Nephron (organoid): ENCODE data around the gene TXNDC17.

Experiments
- H3K27ac Mint-ChIP-seq, 3 experiments: 2 replicates each; pipeline ENCODE4 v1.8.0; 2020; ENCODE audit warnings: mixed read lengths in 3 of 3, mild to moderate bottlenecking in 2 of 3, moderate library complexity in 1 of 3
- H3K27me3 Mint-ChIP-seq: 2 replicates; pipeline ENCODE4 v1.8.0; 2021; ENCODE audit warnings: low read depth, mild to moderate bottlenecking, moderate library complexity, mixed read lengths
- H3K36me3 Mint-ChIP-seq: 2 replicates; pipeline ENCODE4 v1.8.0; 2020; ENCODE audit warnings: low read depth, mixed read lengths
- H3K4me1 Mint-ChIP-seq: 2 replicates; pipeline ENCODE4 v1.8.0; 2020; ENCODE audit warnings: mixed read lengths
- H3K4me3 Mint-ChIP-seq, 3 experiments: 2 replicates each; pipeline ENCODE4 v1.8.0; 2020; ENCODE audit warnings: mild to moderate bottlenecking in 3 of 3, mixed read lengths in 3 of 3, moderate library complexity in 2 of 3
- H3K9me3 Mint-ChIP-seq: 2 replicates; pipeline ENCODE4 v1.8.0; 2020; ENCODE audit warnings: mixed read lengths
- CTCF ChIP-seq, 3 experiments: fragments of 200-600 bp; sonication (generic); IDR thresholded peaks; one replicate each; pipeline ENCODE4 v1.5.0; 2021; ENCODE audit warnings: antibody characterized with exemption in 3 of 3; ENCODE audit not compliant: unreplicated experiment in 3 of 3

Gene TXNDC17

GRCh38 chr17:6671431-6671830 lies 30.6 kb downstream of the TXNDC17 start:
- no peaks in the 10 kb centered on the region for H3K4me1 Mint-ChIP-seq
- peaks cover 24% of the 10 kb centered on the region for H3K27me3 Mint-ChIP-seq
- H3K36me3 Mint-ChIP-seq = no peaks in the 10 kb centered on the region
- no peak for TF ChIP-seq CTCF (IDR thresholded peaks at IDR 0.05; ENCODE audit: unreplicated experiment in 3 of 3)
- no peak overlapping the region for H3K27ac Mint-ChIP-seq
- no peak overlapping the region for H3K4me3 Mint-ChIP-seq
- H3K9me3 Mint-ChIP-seq = no peaks in the 10 kb centered on the region

- Mint-ChIP-seq H3K27ac (no peak overlapping the region), H3K36me3 (no peaks in the 10 kb centered on the region), H3K4me1 (no peaks in the 10 kb centered on the region), H3K9me3 (no peaks in the 10 kb centered on the region), H3K4me3 (no peak overlapping the region), H3K27me3 (peaks cover 17% of the 10 kb centered on the region)
- TF ChIP-seq CTCF (IDR thresholded peaks at IDR 0.05; ENCODE audit: unreplicated experiment in 3 of 3) = no peak
Measured at GRCh38 chr17:6674586-6674985, 33.7 kb downstream of the TXNDC17 start.

- H3K27ac Mint-ChIP-seq = no peak overlapping the region
- H3K4me1 Mint-ChIP-seq = no peaks in the 10 kb centered on the region
- H3K27me3 Mint-ChIP-seq = peaks cover 21% of the 10 kb centered on the region
- no peaks in the 10 kb centered on the region for H3K9me3 Mint-ChIP-seq
- H3K36me3 Mint-ChIP-seq = no peaks in the 10 kb centered on the region
- H3K4me3 Mint-ChIP-seq = no peak overlapping the region
- TF ChIP-seq CTCF (IDR thresholded peaks at IDR 0.05; ENCODE audit: unreplicated experiment in 3 of 3) = no peak
Measured at GRCh38 chr17:6675201-6675825, 34.5 kb downstream of the TXNDC17 start.

GRCh38 chr17:6676802-6677157 lies 35.9 kb downstream of the TXNDC17 start:
- no peak overlapping the region for H3K27ac Mint-ChIP-seq
- H3K4me3 Mint-ChIP-seq = no peak overlapping the region
- no peak for TF ChIP-seq CTCF (IDR thresholded peaks at IDR 0.05; ENCODE audit: unreplicated experiment in 3 of 3)
- peaks cover 25% of the 10 kb centered on the region for H3K27me3 Mint-ChIP-seq
- no peaks in the 10 kb centered on the region for H3K9me3 Mint-ChIP-seq
- H3K4me1 Mint-ChIP-seq = no peaks in the 10 kb centered on the region
- H3K36me3 Mint-ChIP-seq = no peaks in the 10 kb centered on the region

- H3K4me3 Mint-ChIP-seq = no peak overlapping the region
- H3K4me1 Mint-ChIP-seq = no peaks in the 10 kb centered on the region
- TF ChIP-seq CTCF (IDR thresholded peaks at IDR 0.05; ENCODE audit: unreplicated experiment in 3 of 3) = no peak
- H3K27me3 Mint-ChIP-seq = peaks cover 25% of the 10 kb centered on the region
- H3K9me3 Mint-ChIP-seq = no peaks in the 10 kb centered on the region
- no peak overlapping the region for H3K27ac Mint-ChIP-seq
- no peaks in the 10 kb centered on the region for H3K36me3 Mint-ChIP-seq
Measured at GRCh38 chr17:6677158-6677831, 36.4 kb downstream of the TXNDC17 start.

- no peak for TF ChIP-seq CTCF (IDR thresholded peaks at IDR 0.05; ENCODE audit: unreplicated experiment in 3 of 3)
- Mint-ChIP-seq H3K36me3 (no peaks in the 10 kb centered on the region), H3K4me1 (no peaks in the 10 kb centered on the region), H3K9me3 (no peaks in the 10 kb centered on the region), H3K27me3 (peaks cover 25% of the 10 kb centered on the region), H3K4me3 (no peak overlapping the region), H3K27ac (no peak overlapping the region)
Measured at GRCh38 chr17:6677946-6678345, 37.1 kb downstream of the TXNDC17 start.
